Testis (tissue), 3 donors: ENCODE data around the gene AKAP6. TPM values are rescaled to one million over a fixed set of nuclear protein-coding genes. Genes with fewer than 3 reads are reported as not detected.

ENCODE experiments used
- DNase-seq: peaks from one replicate; pipeline ENCODE4 v3.0.0-alpha.2; 2019
- H3K27ac ChIP-seq, 2 donors: fragments of 200-600 bp; sonication (generic); one replicate each; pipeline ENCODE4 v1.5.1; 2019
- H3K27me3 ChIP-seq: fragments of 200-600 bp; sonication (generic); one replicate; pipeline ENCODE4 v1.5.1; 2019
- H3K36me3 ChIP-seq: fragments of 200-600 bp; sonication (generic); one replicate; pipeline ENCODE4 v1.5.1; 2017; ENCODE audit warnings: low read depth; ENCODE audit errors: missing control alignments
- H3K4me1 ChIP-seq: fragments of 200-600 bp; sonication (generic); one replicate; pipeline ENCODE4 v1.5.1; 2019
- H3K4me3 ChIP-seq, 2 donors: fragments of 200-600 bp; sonication (generic); one replicate each; pipeline ENCODE4 v1.5.1; 2017 to 2019
- H3K9me3 ChIP-seq: fragments of 200-600 bp; sonication (generic); one replicate; pipeline ENCODE4 v1.5.1; 2017
- POLR2A ChIP-seq: fragments of 450-650 bp; IDR thresholded peaks from one replicate; pipeline ENCODE4 v1.6.1; 2017; ENCODE audit warnings: antibody characterized with exemption, mild to moderate bottlenecking, moderate library complexity
- WGBS, 2 donors: methylation state at CpG; one replicate each; pipeline ENCODE4 v1.1.5; 2018; 5-methylcytosine and 5-hydroxymethylcytosine counted together
- intact Hi-C: fragments of 100-400 bp; cut with DNase I; formaldehyde crosslinking; loops from one replicate; pipeline ENCODE4 v1.15.1; 2023; ENCODE audit warnings: low total_unique reads
- polyA plus RNA-seq: library from polyadenylated mRNA; stranded (reverse); fragments of 350-450 nt; fragmentation: Illumina TruSeq; extraction: RNeasy Lipid Tissue Mini Kit (QIAGEN cat#74804); gene quantifications from one replicate; pipeline ENCODE4 v1.2.3, GENCODE V29; 2014; ENCODE audit warnings: low read depth, low replicate concordance; ENCODE audit not compliant: insufficient read depth
- total RNA-seq, 2 donors: library from RNA; depleted of rRNA; stranded (reverse); fragments of >200 nt; gene quantifications; one replicate each; pipeline ENCODE4 v1.2.3, GENCODE V29; 2016
- TF ChIP-seq, protein P1 (sequence below), 3 experiments: fragments of 450-650 bp in 2 of 3; fragments of 200-600 bp in 1 of 3; sonication (generic) in 1 of 3; IDR thresholded peaks; one replicate each; pipeline ENCODE4 v1.5.1; 2016 to 2019; ENCODE audit warnings: antibody characterized with exemption in 3 of 3, mild to moderate bottlenecking in 2 of 3, moderate library complexity in 1 of 3

Gene AKAP6
- total and polyA plus RNA-seq, 3 donors from 2014 or later, result 26.6 to 30.9 (median 30.9) TPM

DNA sequence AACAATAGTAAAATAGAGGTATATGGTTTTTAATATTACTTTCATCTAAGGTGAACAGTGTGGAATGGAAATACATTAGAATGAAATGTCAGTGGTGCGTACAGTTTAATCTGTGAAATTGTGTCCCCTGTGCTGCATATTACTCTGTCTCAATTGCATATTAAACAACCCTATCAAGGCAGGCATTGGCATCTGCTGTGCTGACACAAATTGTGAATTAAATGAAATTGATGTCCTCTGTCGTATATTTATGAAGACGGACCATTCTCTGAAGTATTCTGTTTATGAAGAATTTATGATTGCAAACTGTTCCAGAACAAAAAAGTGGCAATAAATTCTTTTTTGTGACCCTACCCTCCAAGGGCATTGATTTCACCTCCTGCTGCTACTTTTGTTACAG is 405.2 kb downstream of the AKAP6 start:
- WGBS, 2 donors, result 96 to 98% methylated on average over 3 of the region's 3 CpGs
- no peaks in the 10 kb centered on the region for H3K36me3 ChIP-seq
- H3K27ac ChIP-seq, result no peak overlapping the region
- H3K27me3 ChIP-seq, result no peaks in the 10 kb centered on the region
- TF ChIP-seq, protein P1, sequence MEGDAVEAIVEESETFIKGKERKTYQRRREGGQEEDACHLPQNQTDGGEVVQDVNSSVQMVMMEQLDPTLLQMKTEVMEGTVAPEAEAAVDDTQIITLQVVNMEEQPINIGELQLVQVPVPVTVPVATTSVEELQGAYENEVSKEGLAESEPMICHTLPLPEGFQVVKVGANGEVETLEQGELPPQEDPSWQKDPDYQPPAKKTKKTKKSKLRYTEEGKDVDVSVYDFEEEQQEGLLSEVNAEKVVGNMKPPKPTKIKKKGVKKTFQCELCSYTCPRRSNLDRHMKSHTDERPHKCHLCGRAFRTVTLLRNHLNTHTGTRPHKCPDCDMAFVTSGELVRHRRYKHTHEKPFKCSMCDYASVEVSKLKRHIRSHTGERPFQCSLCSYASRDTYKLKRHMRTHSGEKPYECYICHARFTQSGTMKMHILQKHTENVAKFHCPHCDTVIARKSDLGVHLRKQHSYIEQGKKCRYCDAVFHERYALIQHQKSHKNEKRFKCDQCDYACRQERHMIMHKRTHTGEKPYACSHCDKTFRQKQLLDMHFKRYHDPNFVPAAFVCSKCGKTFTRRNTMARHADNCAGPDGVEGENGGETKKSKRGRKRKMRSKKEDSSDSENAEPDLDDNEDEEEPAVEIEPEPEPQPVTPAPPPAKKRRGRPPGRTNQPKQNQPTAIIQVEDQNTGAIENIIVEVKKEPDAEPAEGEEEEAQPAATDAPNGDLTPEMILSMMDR (IDR thresholded peaks at IDR 0.05), result no peak
- TF ChIP-seq POLR2A, result no peak
- H3K9me3 ChIP-seq, result no peaks in the 10 kb centered on the region
- intact Hi-C loops, result no loop called here
- DNase-seq, result no peak
- no peak overlapping the region for H3K4me3 ChIP-seq
- no peaks in the 10 kb centered on the region for H3K4me1 ChIP-seq

GRCh38 chr14:32737621-32738020 is 408.5 kb downstream of the AKAP6 start:
- Histone ChIP-seq H3K4me1 (no peaks in the 10 kb centered on the region), H3K27ac (no peak overlapping the region), H3K4me3 (no peak overlapping the region), H3K27me3 (no peaks in the 10 kb centered on the region), H3K36me3 (no peaks in the 10 kb centered on the region), H3K9me3 (no peaks in the 10 kb centered on the region)
- intact Hi-C loops, result no loop called here
- 90 to 94% methylated on average over 3 of the region's 3 CpGs for WGBS, 2 donors
- no peak for TF ChIP-seq POLR2A
- TF ChIP-seq, protein P1 (IDR thresholded peaks at IDR 0.05), result no peak
- no peak for DNase-seq

DNA sequence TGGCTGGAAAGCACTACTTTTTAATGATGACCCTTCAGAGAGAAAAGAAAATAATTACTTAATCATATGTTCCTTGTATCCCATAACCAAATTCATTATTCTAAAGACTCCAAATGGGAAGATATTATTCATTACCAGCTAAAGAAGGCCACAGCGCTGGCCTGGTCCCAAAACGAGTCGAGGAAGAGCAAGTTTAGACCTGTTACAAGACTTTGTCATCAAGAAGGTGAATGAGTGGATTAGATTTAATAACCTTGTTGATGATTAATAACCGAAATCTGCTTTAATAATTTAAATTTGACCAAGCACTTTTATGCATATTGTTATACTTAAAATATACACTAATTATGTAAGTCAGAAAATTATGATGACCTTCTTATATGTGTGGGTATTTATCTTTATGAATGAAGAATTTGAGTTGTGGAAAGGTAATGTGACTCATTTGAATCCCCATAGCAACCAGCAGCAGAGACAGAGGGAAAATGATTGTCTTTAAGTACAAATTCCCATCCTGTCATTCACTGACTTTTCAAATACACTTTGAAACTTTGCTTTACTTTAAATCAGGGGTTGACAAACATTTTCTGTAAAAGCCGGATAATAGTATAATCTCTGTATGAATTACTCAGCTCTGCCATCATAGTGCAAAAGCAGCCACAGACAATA is 409.2 kb downstream of the AKAP6 start:
- Histone ChIP-seq H3K4me3 (no peak overlapping the region), H3K27me3 (no peaks in the 10 kb centered on the region), H3K4me1 (no peaks in the 10 kb centered on the region), H3K36me3 (no peaks in the 10 kb centered on the region), H3K27ac (no peak overlapping the region), H3K9me3 (no peaks in the 10 kb centered on the region)
- no peak for DNase-seq
- WGBS, 2 donors, result 82 to 88% methylated on average over 5 of the region's 5 CpGs
- no peak for TF ChIP-seq POLR2A
- TF ChIP-seq, protein P1 (IDR thresholded peaks at IDR 0.05), result no peak
- intact Hi-C loops, result no loop called here

DNA sequence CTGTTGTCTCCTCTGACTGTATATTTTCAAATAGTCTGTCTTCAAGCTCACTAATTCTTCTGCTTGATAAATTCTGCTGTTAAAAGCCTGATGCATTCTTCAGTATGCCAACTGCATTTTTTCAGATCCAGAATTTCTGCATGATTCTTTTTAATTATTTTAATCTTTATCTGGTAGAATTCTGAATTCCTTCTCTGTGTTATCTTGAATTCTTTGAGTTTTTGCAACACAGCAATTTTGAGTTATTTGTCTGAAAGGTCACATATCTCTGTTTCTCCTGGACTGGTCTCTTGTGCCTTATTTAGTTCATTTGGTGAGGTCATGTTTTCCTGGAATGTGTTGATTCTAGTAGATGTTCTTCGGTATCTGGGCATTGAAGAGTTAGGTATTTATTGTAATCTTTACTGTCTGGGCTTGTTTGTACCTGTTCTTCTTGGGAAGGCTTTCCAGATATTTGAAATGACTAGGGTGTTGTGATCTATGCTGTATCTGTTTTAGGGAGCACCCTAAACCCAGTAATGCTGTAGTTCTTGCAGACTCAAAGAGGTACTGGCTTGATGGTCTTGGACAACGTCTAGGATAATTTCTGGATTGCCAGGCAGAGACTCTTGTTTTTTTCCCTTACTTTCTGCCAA is 415.8 kb downstream of the AKAP6 start:
- no peak for TF ChIP-seq POLR2A
- TF ChIP-seq, protein P1 (IDR thresholded peaks at IDR 0.05), result no peak
- no peak overlapping the region for H3K4me3 ChIP-seq
- H3K4me1 ChIP-seq, result no peaks in the 10 kb centered on the region
- whole genome bisulfite sequencing, 2 donors, result 29 to 74% methylated on average over 2 of the region's 2 CpGs
- no peak overlapping the region for H3K27ac ChIP-seq
- H3K27me3 ChIP-seq, result no peaks in the 10 kb centered on the region
- no peaks in the 10 kb centered on the region for H3K36me3 ChIP-seq
- intact Hi-C loops, result no loop called here
- DNase-seq, result no peak
- H3K9me3 ChIP-seq, result no peaks in the 10 kb centered on the region

DNA sequence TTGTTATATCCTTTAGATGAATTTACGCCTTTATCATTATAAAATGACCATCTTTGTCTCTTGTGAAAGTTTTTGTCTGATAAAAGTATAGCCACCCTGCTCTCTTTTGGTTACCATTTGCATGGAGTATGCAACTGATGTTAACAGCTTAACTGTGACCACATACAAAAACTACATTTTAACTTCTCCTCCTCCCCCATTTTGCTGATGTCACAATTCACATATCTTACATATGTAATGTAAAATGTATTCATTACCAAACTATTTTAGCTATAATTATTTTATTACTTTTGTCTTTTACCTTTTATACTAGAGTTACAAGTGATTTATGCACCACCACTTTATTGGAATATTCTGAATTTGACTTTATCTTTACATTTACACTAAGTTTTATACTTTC is 425.1 kb downstream of the AKAP6 start:
- intact Hi-C loops, result no loop called here
- DNase-seq, result no peak
- no peaks in the 10 kb centered on the region for H3K27me3 ChIP-seq

More for the DNA sequence above, 425.1 kb downstream of the AKAP6 start:
- H3K27ac ChIP-seq, result no peak overlapping the region
- no peaks in the 10 kb centered on the region for H3K9me3 ChIP-seq
- H3K4me3 ChIP-seq, result no peak overlapping the region
- no peaks in the 10 kb centered on the region for H3K4me1 ChIP-seq
- TF ChIP-seq POLR2A, result no peak
- TF ChIP-seq, protein P1 (IDR thresholded peaks at IDR 0.05), result no peak
- H3K36me3 ChIP-seq, result no peaks in the 10 kb centered on the region
- WGBS, 2 donors, result 97 to 100% methylated on average over 1 of the region's 1 CpG
